T-helper 2 cell (primary cell): Measurements from ENCODE around the gene PPIAL4G.
"Not testable (repeated sequence)": the region's sequence is repeated elsewhere in the genome, so short reads cannot be mapped to it uniquely, and the experiment has no call there.

ENCODE experiments used
- DNase-seq, 5 experiments: peaks; one replicate each; pipeline versions ENCODE4 v3.0.0 to v3.0.0-alpha.2; 2012 to 2022
- total RNA-seq, 2 donors: gene quantifications; one replicate each; lab custom pipeline; 2026; lab: John Stamatoyannopoulos, UW

Gene PPIAL4G
- total RNA-seq, result 0 reads per million in 2 donors

DNA sequence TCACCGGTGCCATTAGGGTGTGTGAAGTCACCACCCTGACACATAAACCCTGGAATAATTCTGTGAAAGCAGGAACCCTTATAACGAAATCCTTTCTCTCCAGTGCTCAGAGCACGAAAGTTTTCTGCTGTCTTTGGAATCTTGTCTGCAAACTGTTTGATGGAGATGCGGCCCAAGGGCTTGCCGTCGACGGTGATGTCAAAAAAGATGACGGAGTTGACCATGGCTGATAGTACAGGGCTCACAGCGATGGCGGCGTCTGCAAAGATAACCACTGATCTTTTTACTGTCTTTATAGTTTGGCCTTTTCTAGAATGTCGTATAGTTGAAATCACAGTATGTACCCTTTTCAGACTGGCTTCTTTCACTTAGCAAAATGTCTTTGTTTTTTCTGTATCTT lies at the start of gene PPIAL4G:
PPIAL4G (minus strand) TSS at position 274 of the 400 bp plus-strand sequence; CDS start at position 224, 50 bp downstream.
- not testable (repeated sequence) for DNase-seq

DNA sequence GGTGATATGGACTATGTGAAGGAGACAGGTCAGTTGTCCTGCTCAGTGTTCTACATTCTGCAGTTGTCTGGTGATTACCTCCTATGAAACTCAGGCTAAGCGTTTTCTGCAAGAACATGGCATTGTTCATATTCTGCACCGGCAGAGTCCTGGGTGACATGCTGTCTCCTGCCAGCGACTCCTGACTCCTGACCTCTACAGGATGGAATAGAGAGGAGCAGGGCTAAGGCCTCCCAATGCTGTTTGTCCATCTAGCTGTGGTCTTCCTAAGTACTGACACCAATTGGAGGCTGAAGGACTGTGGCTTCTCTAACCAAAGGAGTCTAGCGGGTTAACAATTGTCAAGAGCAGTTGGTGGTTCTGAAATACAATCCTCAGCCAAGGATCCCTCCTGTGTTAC lies 49.1 kb upstream of the PPIAL4G start:
- DNase-seq, result not testable (repeated sequence)

DNA sequence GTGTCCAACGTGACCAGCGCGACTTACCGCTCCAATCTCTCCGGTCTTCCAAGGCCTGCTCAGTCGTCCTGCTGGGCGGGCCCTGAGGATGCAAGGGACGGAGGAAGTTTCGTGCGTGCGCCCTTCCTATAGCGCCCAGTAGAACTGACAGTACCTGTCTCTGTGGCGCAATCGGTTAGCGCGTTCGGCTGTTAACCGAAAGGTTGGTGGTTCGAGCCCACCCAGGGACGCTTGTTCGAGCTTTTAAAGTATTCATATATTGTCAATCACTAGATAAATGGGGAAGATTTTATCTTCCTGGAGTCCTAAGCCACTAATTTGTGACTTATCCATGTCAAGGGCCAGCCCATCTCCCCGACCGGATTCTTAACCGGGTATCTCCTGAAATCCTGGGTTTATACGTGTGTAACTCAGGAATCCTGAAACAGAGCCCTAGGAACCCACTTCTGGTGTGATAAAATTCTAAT lies 46.0 kb upstream of the PPIAL4G start:
- DNase-seq, result peak; percentile 28 to 59 (median 51)

DNA sequence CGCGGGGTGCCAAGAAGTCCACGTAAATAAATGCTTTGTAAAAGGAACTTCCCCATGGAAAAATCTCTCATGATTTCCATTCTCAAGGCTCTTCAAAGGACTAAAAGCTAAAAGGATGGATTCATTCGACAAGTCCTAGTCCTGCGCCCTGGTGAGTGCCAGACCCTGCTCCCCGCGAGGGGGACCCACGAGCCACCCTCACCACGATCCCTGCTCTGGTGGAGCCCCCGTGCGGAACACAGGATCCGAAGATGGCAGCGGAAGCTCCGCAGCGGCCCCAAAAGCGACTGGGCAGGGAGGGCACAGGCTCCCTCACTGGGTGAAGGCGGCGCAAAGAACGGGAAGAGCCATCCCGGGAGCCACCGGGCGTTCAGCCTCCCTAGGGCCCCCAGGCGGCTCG lies 45.5 kb upstream of the PPIAL4G start:
- DNase-seq, result peak in 1 of 5 experiments; percentile 64

DNA sequence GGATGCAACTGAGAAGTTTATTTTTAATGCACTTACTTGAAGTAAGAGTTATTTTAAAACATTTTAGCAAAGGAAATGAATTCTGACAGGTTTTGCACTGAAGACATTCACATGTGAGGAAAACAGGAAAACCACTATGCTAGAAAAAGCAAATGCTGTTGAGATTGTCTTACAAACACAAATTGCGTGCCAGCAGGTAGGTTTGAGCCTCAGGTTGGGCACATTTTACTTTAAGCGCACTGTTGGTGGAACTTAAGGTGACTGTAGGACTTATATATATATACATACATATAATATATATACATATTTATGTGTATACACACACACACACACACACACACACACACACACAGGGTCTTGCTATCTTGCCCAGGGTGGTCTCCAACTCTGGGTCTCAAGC lies 43.5 kb upstream of the PPIAL4G start:
- DNase-seq, result peak in 1 of 5 experiments; percentile 26

DNA sequence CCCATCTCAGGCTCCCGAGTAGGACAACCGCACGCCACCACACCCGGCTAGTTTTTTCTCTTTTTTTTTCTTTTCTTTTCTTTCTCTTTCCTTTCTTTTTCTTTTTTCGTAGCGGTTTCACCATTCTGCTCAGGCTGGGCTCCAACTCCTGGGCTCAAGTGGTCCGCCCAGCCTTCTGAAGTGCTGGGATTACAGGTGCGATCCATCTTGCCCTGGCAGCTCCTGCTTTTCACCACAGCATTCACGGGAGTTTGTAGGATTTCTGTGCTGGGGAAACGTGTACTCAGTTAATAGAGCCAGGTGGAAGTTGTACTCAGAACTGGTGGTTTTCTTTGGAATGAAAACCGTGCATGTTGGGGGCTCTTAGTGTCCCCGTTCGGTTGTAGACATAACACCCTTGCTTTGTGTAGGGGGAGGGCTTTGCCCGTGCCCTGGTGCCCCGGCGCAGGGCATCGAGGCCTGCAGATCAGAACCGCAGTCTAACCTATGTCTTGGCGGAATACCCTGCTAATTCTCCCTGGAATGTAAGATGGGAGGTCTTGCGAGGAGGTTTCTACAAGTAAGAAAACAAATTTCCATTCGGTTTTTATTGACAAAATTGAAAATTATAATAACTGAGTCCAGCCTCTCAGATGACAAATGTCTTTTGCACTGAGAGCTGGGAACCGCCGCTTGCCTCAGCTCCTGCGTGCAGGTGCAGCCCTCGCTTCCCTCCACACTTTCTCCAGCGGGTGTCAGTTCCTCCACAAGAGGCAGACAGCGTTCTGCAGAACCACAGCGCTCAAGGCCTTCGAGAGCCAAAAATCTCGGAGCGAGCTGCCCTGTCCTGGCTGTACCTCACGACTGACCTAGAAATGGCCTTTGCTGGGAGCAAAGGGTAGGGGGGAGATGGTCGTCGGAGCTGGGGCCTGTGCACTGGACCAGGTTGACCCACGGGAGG lies 40.4 kb upstream of the PPIAL4G start:
- DNase-seq, result peak in 1 of 5 experiments; percentile 33

DNA sequence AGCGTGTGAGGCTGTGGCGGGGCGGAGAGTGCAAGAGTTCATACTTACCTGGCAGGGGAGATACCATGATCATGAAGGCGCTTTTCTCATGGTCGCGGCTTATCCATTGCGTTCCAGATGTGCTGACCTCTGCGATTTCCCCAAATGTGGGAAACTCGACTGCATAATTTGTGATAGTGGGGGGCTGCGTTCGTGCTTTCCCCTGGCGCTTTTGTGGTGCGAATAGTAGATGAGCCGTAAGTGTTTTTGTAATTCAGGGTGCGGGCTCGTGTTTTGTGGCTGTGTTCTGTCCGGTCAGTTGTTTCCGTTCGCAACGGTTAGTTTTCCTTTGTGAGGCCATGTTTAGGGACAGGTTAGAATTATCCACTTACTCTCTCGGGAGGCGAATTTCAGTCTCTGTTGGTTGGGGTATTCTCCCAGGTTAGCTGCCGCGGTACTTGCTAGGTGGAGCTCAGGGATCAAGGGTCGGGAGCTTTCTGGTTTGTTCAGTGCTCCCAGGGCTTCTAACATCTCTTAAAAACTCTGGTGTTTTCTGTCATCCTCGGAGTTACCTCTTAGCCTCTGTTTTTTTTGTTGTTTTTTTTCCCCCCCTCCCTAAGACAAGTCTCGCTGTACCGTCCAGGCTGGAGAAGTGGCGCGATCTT lies 39.6 kb upstream of the PPIAL4G start:
- DNase-seq, result peak; percentile 28 to 99 (median 86)

DNA sequence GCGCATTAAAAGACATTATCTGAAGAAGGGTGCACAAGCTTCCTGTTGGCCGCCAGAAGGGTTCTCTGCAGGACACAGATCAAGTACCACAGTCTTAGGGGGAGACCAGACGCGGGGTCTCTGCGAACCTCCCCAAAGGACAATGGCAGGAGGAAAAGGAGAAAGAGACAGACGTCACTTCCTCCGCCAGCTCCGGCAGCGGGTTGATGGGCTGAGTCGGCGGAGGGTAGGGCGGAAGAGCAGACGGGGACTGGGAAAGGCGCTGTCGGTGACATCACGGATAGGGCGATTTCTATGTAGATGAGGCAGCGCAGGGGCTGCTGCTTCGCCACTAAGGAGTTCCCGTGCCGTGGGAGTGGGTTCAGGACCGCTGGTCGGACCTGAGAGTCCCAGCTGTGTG lies 39.0 kb upstream of the PPIAL4G start:
- DNase-seq, result peak; percentile 59 to 96 (median 74)

DNA sequence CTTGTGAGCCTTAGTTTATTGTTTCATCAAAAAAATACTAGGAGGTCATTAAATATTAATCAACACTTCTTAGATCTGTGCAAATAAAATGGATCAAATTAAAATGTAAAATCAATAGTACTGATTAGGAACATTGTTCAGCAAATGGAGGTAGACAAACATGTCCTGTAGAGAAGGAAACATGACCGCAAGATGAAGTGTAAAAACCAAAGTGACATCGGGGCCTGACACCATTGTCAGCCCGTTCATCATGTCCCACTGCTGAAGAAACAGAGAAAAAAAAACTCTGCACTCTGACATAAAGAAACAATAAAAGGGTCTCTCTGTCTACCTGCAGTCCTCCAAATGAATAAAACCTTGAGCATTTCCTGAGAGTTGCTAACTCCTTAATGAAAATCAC lies 31.2 kb upstream of the PPIAL4G start:
- DNase-seq, result peak in 1 of 5 experiments; percentile 40

DNA sequence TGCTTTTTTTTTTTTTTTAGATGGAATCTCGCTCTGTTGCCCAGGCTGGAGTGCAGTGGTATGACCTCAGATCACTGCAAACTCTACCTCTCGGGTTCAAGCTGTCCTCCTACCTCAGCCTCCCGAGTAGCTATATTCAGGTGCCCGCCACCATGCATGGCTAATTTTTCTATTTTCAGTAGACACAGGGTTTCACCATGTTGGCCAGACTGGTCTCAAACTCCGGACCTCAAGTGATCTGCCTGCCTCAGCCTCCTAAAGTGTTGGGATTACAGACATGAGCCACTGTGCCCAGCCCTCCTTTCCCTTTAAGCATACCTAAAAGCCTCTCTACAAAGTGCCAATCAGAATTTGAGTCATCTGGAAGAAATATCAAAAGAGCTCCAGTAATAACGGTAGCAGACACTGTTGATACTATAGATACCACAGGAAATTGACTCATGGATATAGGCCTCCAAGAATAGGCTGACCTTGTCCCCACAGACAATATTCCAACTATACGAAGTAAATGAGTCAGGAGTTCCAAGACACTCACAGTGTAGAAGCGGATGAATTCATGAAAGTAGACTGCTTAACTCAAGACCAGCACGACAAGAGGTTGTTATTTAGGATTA lies 29.6 kb upstream of the PPIAL4G start:
- DNase-seq, result peak in 1 of 5 experiments; percentile 76

DNA sequence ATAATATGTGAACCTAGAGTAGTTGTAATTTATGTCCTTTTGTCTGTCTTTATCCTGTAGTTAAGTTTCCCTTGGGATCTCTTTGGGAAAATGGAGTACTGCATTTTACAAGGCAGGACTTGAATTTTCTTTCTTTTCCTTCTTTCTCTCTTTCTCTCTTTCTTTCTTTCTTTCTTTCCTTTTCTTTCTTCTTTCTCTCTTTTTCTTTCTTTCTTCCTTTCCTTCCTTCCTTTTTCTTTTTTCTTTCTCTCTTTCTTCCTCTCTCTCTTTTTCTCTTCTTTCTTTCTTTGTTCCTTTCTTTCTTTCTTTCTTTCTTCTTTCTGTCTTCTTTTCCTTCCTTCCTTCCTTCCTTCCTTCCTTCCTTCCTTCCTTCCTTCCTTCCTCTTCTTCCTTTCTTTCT lies 10.8 kb upstream of the PPIAL4G start:
- DNase-seq, result not testable (repeated sequence)

DNA sequence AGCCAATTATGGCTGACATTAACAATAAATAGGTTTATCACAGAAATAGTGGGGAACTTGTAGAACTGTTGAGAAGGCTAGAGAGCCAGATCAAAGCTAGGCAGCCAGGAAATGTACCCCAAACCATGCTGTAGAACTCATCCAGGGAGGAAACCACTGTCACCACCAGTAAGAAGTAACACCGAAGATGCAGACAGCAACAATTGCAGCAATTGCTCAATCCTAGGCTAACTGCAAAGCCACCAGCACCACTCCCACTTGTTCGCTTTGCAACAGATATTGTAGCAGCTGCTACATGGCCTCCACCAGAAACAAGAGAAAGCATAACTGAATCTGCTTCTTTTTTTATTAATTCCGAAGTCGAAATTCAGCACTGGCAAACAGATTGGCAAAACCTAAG lies 2.0 kb downstream of the PPIAL4G start:
- peak in 2 of 5 experiments; percentile 2 to 70 for DNase-seq

DNA sequence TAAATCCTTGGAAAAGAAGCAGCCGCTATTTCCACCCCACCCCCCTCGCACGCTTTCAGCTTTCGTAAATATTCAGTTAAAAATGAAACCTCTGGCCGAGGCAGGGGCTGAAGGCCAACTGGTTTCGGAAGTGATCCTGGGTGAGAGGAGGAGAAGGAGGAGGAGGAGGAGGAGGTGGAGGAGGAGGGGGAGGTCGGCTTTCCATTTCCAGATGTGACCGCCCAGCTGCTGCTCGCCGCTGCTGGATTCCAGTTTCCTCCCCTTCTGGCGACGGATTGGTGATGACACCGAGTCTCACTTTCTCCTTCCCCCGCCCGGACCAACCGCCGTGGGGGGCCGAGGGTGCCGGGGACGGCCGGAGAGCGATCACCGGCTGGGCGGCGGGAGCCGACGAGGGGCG lies 23.4 kb downstream of the PPIAL4G start:
- DNase-seq, result peak in 1 of 5 experiments; percentile 10

DNA sequence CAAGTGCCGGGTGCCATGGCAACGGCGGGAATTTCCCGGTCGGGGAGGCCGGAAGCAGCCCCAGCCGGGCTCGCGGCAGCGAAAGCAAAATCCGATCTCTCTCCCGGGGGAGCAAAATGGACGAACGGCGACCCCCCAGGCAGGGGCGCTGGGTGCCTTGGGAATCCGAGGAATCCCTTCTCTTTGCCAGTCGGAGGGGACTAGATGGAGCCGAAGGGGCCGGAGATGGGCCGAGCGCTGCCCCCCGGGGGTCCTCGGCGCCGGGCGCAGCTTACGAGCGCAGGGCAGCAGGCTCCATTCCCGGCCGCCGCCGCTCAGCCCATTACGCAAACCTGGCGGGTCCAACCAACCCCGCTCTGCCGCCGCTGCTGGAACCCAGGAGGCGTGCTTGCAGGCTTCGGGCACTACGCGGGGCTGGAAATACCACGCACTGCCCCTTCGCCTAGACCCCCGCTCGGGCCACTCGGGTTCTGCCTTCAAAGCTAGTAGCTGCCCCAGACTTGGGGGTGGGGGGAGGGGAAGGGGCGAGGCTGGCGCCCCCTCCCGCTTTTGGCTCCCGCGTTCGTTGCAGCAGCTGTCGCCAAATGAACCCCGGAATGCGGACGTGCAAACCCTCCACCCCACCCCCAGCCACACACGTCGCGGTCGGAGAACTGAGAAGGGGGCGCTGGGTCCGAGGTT lies 24.1 kb downstream of the PPIAL4G start:
- peak; percentile 5 to 65 (median 34) for DNase-seq

DNA sequence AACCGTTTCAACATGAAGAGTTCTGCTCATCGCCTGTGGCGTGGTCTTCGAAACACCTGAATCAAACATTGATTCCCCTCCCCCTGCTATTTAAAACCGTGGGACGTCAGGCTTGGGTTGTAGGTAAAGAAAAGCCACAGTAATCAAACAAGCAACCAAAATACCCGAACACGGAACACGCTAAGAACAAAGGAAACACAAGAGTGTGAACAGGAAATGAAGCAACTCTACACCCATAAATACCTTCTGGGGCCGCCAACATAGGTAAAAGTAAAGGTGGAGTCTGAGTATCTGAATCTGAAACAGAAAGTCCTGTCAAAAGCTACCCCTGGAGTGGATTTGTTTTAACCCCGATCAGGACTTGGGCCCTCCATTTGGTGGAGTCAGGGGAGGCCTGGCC lies 24.7 kb downstream of the PPIAL4G start:
- DNase-seq, result peak in 3 of 5 experiments; percentile 8 to 78 (median 53)

DNA sequence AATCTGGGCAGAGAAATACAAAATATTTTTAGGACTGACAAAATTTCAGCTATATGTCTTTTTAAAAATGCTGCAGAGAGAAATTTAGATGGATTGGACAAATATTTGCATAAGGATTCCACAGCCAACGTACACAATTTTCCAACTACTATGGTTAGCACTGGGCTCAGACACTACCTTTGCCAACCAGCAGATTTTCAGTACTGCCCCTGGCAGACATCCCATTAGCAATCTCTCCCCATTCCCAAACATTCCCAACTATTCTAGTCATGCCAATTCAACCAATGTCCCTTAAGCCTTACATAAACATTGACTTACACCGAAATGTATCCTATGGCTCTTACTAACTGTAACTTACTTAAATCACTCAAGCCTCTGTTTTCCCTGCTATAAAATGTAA lies 30.3 kb downstream of the PPIAL4G start:
- DNase-seq, result not testable (repeated sequence)

DNA sequence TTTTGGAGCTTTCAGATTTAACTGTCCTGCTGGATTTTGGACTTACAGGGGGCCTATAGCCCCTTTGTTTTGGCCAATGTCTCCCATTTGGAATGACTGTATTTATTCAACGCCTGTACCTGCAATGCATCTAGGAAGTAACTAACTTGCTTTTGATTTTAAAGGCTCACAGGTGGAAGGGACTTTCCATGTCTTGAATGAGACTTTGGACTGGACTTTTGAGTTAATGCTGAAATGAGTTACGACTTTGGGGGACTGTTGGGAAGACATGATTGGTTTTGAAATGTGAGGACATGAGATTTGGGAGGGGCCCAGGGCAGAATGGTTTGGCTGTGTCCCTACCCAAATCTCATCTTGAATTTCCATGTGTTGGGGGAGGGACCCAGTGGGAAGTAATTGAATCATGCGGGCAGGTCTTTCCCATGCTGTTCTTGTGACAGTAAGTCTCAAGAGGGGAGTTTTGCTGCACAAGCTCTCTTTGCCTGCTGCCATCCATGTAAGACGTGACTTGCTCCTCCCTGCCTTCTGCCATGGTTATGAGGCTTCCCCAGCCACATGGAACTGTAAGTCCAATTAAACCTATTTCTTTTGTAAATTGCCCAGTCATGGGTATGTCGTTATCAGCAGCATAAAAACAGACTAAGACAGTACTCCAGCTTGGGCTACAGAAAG lies 43.3 kb downstream of the PPIAL4G start:
- DNase-seq, result not testable (repeated sequence)

DNA sequence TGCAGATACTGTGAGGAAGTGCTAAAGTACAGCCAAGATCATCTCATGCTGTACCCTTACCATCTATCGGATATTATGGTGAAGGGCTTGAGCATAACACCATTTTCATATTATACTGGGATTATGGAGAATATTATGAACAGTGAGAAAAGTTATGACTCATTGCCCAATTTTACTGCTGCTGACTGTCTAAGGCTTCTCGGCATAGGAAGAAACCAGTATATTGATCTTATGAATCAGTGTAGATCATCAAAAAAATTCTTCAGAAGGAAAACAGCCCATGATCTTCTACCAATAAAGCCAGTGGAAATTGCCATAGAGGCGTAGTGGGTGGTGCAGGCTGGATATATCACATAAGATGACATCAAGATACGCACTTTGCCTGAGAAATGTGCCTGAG lies 47.7 kb downstream of the PPIAL4G start:
- DNase-seq, result no peak

DNA sequence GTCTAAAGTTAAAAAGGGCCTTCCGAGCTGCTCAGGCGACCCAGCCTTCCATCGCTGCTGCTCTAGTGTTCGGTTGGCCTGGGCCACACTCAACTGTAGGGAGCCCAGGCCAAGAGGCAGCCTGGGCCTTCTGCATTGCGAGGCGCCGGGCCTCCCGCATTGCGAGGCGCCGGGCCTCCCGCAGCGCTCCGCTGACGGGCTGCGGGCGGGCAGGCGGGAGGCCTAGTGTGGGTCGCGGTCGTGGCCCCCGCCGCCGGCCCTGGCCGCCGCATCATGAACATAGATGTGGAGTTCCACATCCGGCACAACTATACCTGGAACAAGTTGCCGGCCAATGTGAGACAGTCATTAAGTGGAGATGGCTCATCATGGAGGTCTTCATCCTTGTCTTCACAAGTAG lies 48.3 kb downstream of the PPIAL4G start:
- DNase-seq, result no peak

DNA sequence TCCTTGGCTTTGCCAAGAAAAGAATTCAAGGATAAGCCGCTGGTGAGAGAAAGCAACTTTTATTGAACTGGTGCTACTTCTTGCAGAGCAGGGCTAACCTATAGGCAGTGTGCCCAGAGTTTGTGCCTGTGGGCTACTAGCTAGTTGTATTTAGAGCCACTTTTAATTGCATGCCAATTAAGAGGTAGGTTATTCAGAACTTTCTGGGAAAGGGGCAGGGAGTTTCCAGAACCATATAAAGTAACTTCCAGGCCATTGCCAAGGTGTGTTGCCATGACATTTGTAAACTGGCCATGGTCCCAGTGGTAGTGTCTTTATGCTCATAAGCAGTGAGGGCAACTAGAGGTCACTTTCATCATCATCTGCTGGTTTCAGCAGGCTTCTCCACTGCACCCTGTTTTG lies 50.2 kb downstream of the PPIAL4G start:
- DNase-seq, result not testable (repeated sequence)
